Measurements from ENCODE around the gene SGTB.

The SGTB gene

DNA sequence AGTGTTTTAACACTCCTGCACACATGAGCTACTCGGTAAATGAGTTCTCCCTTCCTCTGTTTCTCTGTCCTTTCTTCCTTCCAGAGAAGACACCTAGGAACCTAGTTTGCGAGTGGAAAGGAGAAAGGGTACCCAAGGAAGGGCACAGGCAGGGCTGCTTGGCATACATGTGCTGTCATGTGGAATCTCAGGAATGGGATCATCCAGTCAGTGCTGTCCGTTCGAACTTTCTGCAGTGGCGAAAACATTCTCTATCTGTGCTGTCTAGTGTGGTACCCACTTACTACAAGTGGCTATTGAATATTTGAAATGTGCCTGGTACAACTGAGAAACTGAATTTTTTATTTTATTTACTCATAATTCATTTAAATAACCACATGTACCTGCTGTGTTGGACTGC, 28.0 kb upstream of the SGTB start:
- TF ChIP-seq, protein P1, sequence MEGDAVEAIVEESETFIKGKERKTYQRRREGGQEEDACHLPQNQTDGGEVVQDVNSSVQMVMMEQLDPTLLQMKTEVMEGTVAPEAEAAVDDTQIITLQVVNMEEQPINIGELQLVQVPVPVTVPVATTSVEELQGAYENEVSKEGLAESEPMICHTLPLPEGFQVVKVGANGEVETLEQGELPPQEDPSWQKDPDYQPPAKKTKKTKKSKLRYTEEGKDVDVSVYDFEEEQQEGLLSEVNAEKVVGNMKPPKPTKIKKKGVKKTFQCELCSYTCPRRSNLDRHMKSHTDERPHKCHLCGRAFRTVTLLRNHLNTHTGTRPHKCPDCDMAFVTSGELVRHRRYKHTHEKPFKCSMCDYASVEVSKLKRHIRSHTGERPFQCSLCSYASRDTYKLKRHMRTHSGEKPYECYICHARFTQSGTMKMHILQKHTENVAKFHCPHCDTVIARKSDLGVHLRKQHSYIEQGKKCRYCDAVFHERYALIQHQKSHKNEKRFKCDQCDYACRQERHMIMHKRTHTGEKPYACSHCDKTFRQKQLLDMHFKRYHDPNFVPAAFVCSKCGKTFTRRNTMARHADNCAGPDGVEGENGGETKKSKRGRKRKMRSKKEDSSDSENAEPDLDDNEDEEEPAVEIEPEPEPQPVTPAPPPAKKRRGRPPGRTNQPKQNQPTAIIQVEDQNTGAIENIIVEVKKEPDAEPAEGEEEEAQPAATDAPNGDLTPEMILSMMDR (IDR thresholded peaks at IDR 0.05; ENCODE audit: low read depth, low read length) = no peak
- no peak overlapping the region for H3K4me3 ChIP-seq (ENCODE audit: low read depth, low read length)

GRCh38 chr5:65749221-65749844, 27.4 kb upstream of the SGTB start:
- TF ChIP-seq, protein P1 (IDR thresholded peaks at IDR 0.05; ENCODE audit: low read depth, low read length) = no peak
- no peak overlapping the region for H3K4me3 ChIP-seq (ENCODE audit: low read depth, low read length)

DNA sequence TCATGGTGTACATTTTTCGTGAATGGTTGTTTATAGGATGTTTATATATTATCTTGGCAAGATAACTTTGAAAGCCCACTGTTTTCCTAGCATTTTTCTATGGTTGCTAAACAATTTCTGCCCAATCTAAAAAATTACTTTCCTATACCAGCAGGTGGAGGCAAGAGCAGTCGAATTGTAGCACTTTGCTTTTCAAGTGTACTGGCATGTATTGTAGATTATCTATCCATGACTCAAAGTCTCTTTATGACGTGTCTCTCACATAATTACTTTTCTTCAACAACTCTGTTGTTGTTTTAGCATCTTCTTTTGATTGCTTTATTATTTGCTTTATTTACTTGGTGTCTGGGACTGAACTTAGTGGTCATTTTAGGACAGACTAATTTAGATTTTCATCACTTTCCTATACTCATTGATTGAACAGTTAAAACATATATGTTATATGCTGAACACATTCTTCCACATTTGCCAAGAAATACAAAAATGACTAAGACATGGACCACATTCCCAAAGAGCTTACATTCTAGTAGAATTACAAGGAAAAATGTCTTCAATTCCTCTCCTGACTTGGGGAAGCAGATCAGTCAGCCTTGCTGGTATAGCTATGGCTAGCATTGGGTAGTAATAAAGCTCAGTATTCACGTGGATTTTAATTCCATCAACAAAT, 20.8 kb upstream of the SGTB start:
- TF ChIP-seq, protein P1 (IDR thresholded peaks at IDR 0.05; ENCODE audit: low read depth, low read length) = peak; percentile 34; the same call in 1 of the 2 replicates
- no peak overlapping the region for H3K4me3 ChIP-seq (ENCODE audit: low read depth, low read length)

- no peak overlapping the region for H3K4me3 ChIP-seq (ENCODE audit: low read depth, low read length)
- TF ChIP-seq, protein P1 (IDR thresholded peaks at IDR 0.05; ENCODE audit: low read depth, low read length) = no peak
Observed at GRCh38 chr5:65739162-65739561, 17.3 kb upstream of the SGTB start.

DNA sequence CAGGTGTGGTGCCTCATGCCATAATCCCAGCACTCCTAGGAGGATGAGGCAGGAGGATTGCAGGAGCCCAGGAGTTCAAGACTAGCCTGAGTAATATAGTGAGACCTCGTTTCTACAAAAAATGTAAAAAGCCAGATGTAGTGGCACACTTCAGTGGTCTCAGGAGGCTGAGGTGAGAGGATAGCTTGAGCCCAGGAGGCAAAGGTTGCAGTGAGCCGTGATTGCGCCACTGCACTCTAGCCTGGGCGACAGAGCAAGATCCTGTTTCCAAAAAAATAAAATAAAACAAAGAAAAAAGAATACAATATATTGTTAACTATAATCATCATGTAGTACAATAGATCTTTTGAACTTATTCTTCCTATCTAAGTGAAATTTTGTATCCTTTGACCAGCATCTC, 16.4 kb upstream of the SGTB start:
- TF ChIP-seq, protein P1 (IDR thresholded peaks at IDR 0.05; ENCODE audit: low read depth, low read length) = no peak

DNA sequence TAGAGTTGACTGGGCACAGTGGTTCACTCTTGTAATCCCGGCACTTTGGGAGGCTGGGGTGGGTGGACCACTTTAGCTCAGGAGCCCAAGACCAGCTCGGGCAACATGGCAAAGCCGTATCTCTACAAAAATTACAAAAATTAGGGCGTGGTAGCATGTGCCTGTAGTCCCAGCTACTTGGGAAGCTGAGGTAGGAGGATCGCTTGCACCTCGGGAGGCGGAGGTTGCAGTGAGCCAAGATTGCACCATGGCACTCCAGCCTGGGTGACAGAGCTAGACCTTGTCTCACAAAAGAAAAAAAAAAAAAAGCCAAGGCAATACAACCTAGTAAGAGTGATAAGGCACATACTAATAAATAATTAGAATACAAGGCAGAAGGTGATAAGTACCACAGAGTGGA, 15.9 kb upstream of the SGTB start:
- no peak overlapping the region for H3K4me3 ChIP-seq (ENCODE audit: low read depth, low read length)
- TF ChIP-seq, protein P1 (IDR thresholded peaks at IDR 0.05; ENCODE audit: low read depth, low read length) = no peak

More for the DNA sequence above, 16.4 kb upstream of the SGTB start:
- no peak overlapping the region for H3K4me3 ChIP-seq (ENCODE audit: low read depth, low read length)

DNA sequence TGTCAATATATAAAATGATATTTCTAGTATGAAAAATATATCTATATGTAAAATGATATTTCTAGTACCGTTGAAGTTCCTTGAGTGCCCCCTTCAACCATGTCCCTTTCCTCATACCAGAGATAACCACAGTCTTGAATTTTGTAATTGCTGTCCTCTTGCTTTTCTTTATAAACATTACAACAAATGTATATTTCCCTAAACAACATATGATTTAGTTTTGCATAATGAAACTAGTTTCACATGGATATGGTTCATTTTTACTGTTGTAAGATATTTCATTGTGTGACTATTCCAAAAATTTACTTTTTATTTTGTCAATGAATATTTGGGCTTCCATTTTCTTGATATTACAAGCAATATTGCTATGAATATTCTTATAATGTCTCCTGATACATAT, 14.1 kb upstream of the SGTB start:
- no peak overlapping the region for H3K4me3 ChIP-seq (ENCODE audit: low read depth, low read length)
- TF ChIP-seq, protein P1 (IDR thresholded peaks at IDR 0.05; ENCODE audit: low read depth, low read length) = no peak
